Daoy (cell line): ENCODE results near the gene G6PC1. TPM values are rescaled to one million over a fixed set of nuclear protein-coding genes. Genes with fewer than 3 reads are reported as not detected.
"Not testable (repeated sequence)": the region's sequence is repeated elsewhere in the genome, so short reads cannot be mapped to it uniquely, and the experiment has no call there.

Experiments
- DNase-seq: peaks from one replicate; pipeline ENCODE4 v3.0.0-alpha.2; 2015; ENCODE audit warnings: low read depth
- total RNA-seq: library from RNA; depleted of rRNA; stranded (reverse); fragments of >200 nt; shearing (Covaris generic); gene quantifications from 2 replicates; pipeline ENCODE4 v1.2.3, GENCODE V29; 2014; rRNA removed

The G6PC1 gene
- not detected in 2 replicates for total RNA-seq

DNA sequence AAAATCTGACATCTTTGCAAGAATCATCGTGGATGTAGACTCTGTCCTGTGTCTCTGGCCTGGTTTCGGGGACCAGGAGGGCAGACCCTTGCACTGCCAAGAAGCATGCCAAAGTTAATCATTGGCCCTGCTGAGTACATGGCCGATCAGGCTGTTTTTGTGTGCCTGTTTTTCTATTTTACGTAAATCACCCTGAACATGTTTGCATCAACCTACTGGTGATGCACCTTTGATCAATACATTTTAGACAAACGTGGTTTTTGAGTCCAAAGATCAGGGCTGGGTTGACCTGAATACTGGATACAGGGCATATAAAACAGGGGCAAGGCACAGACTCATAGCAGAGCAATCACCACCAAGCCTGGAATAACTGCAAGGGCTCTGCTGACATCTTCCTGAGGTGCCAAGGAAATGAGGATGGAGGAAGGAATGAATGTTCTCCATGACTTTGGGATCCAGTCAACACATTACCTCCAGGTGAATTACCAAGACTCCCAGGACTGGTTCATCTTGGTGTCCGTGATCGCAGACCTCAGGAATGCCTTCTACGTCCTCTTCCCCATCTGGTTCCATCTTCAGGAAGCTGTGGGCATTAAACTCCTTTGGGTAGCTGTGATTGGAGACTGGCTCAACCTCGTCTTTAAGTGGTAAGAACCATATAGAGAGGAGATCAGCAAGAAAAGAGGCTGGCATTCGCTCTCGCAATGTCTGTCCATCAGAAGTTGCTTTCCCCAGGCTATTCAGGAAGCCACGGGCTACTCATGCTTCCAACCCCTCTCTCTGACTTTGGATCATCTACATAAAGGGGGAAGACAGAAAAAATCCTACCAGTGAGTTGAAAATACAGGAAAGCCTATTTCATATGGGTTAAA lies at the start of gene G6PC1:
Gene G6PC1 (plus strand): TSS at position 340 of the 872 bp plus-strand sequence. CDS start 78 bp downstream, at position 418.
- no peak for DNase-seq

DNA sequence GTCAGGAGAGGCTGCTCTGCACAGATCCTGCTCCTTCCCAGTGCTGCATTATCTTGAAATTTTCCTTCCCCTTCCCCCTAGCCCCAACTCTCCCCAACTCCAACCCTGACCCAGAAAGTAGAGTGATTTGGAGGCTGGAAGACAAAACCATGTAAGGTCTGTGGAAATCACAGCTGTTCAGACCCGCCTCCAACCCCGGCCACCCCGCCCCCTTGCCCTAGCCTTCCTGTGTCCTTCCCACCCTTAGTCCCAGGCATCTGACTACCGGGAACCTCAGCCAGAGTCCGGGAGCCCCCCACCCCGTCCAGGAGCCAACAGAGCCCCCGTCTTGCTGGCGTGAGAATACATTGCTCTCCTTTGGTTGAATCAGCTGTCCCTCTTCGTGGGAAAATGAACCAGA lies 49.6 kb upstream of the G6PC1 start, which contains the start of gene AOC3:
Gene AOC3 (plus strand): TSS at position 246 of the 400 bp plus-strand sequence. CDS start 145 bp downstream, at position 391.
- no peak for DNase-seq

DNA sequence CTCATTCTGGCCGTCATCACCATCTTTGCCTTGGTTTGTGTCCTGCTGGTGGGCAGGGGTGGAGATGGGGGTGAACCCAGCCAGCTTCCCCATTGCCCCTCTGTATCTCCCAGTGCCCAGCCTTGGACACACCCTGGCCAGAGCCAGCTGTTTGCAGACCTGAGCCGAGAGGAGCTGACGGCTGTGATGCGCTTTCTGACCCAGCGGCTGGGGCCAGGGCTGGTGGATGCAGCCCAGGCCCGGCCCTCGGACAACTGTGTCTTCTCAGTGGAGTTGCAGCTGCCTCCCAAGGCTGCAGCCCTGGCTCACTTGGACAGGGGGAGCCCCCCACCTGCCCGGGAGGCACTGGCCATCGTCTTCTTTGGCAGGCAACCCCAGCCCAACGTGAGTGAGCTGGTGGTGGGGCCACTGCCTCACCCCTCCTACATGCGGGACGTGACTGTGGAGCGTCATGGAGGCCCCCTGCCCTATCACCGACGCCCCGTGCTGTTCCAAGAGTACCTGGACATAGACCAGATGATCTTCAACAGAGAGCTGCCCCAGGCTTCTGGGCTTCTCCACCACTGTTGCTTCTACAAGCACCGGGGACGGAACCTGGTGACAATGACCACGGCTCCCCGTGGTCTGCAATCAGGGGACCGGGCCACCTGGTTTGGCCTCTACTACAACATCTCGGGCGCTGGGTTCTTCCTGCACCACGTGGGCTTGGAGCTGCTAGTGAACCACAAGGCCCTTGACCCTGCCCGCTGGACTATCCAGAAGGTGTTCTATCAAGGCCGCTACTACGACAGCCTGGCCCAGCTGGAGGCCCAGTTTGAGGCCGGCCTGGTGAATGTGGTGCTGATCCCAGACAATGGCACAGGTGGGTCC lies 49.0 kb upstream of the G6PC1 start:
- DNase-seq = not testable (repeated sequence)

DNA sequence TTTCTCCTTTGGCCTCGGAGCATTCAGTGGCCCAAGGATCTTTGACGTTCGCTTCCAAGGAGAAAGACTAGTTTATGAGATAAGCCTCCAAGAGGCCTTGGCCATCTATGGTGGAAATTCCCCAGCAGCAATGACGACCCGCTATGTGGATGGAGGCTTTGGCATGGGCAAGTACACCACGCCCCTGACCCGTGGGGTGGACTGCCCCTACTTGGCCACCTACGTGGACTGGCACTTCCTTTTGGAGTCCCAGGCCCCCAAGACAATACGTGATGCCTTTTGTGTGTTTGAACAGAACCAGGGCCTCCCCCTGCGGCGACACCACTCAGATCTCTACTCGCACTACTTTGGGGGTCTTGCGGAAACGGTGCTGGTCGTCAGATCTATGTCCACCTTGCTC lies 48.2 kb upstream of the G6PC1 start:
- no peak for DNase-seq

DNA sequence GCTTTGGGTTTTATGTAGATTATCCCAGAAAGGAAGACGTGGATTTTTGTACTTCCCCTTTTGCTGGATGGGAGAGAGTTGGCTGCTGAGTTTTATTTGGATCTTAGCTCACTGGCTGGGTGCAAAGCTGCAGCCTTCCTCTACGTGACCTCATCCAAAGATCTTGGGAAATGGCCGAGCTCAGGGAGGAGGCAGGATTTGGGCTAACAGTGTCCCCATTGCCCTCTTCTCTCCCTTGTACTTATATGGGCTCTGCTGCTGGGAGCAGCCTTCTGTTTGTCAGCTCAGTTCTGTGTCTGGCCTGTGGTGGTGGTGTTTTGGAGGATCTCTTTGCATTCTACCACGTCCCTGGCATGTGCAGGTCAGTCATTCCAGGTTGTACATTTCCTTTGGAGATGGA lies 47.6 kb upstream of the G6PC1 start:
- no peak for DNase-seq

DNA sequence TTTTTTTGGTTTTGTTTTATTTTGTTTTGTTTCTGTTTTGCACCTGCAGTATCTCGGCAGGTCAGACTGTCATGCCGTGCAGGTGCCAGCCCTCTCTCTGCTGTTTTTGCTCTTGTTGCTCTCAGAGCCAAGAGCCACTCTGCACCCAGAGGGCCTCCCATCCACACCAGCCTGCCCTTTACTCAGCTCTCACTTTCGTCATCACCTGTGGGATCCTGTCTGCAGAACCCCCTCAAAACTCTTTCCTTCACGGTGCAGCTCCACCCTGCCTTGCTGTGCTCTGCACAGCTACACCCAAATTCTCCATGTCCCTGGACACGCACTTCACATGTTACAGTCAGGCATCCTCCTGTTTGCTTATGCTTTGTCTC lies 47.0 kb upstream of the G6PC1 start:
- DNase-seq = no peak

DNA sequence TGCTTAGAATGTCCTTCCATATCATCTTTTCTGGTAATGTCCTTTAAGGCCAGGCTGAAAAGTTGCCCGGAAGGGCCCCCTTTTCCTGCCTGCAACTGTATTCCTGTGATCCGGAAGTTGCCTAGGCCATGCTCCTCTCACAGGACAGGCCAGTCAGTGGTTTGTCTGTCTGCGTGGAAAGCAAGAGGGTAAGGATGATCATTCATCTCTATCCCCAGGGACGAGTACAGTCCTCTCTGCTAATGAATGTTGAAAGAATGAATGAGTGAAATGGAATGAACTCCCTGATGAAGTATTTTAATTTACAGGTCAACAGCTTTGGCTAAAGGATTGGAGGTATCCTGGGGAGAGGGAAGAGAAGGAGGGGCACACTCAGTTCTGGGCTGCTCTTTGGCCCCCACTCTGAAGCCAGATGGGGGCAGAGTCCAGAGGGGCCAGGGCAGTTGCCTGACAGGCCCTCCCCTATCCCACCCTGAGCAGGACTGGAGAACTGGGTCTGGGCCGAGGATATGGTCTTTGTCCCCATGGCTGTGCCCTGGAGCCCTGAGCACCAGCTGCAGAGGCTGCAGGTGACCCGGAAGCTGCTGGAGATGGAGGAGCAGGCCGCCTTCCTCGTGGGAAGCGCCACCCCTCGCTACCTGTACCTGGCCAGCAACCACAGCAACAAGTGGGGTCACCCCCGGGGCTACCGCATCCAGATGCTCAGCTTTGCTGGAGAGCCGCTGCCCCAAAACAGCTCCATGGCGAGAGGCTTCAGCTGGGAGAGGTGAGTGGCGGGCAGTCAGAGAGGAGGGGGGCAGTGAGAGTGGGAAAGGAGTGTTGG lies 46.4 kb upstream of the G6PC1 start:
- DNase-seq = no peak

DNA sequence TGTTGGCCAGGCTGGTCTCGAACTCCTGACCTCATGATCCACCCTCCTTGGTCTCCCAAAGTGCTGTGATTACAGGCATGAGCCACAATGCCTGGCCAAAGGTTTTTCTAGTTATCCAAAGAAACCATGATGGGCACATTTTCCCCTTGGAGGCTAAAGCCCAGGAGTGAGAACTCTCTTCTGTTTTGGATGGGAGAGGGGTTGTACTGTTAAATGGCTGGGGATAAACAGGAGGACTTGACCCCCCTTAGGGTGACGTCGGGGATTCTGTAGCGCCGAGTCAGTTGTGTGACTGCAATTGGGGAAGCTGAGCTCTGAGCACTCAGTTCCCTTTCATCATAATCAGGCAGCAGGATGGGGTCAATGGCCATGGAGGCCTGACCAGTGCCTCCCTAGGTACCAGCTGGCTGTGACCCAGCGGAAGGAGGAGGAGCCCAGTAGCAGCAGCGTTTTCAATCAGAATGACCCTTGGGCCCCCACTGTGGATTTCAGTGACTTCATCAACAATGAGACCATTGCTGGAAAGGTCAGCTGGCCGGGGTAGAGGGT lies 45.5 kb upstream of the G6PC1 start:
- no peak for DNase-seq

DNA sequence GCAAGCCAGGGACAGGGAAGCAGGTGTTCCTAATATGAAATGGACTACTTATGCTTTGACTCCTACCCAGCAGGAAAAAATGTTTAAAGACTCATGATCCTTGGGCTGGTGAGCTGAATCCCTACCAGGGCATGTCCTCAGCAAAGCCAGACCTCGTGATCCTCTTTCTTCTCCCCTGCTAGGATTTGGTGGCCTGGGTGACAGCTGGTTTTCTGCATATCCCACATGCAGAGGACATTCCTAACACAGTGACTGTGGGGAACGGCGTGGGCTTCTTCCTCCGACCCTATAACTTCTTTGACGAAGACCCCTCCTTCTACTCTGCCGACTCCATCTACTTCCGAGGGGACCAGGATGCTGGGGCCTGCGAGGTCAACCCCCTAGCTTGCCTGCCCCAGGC lies 44.5 kb upstream of the G6PC1 start:
- not testable (repeated sequence) for DNase-seq

DNA sequence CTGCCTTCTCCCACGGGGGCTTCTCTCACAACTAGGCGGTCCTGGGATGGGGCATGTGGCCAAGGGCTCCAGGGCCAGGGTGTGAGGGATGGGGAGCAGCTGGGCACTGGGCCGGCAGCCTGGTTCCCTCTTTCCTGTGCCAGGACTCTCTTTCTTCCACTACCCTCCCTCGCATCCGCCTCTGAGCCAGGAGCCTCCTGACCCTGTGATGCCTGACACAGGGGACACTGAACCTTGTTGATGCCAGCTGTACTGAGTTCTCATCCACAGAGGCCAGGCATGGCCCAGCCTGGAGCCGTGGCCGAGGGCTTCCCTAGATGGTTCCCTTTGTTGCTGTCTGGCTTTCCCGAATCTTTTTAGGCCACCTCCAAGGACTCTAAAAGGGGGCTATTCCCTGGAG lies 44.1 kb upstream of the G6PC1 start:
- not testable (repeated sequence) for DNase-seq

DNA sequence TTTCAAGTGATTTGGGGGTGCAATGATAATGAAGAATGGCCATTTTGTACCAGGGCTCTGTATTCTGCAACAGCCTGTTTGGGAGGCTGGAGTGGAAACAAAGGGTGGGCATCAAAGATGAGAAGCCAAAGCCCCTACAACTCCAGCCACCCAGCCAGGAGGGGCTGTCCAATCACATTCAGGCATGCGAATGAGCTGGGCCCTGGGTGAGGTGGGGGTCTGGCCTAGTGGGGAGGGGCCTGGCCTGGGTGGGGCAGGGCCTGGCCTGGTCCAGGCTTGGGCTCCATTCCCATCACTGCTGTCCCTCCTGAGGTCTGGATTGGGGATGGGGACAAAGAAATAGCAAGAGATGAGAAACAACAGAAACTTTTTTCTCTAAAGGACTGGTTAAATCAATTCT lies 43.2 kb upstream of the G6PC1 start:
- DNase-seq = no peak

DNA sequence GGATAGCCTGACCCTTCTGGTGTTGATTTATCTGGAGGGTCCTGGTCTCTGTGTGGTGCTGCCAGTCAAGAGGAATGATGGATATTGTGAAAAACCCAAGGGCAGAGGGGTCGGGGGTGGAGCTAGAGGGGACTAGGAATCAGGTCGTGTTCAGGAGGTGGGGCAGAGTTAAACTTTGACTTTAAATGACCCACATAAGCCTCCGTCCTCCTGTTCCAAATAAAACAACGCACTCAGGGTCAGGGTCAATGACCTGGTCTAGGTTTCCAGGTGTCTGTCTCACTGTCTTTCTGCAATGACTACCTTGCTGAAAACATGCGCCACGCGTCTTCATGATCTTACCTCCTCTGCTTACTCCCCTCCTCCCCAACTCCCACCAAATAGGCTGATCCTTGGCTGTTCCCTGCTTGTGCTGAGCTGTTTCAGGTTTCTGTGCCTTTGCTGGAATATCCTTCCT lies 34.9 kb upstream of the G6PC1 start:
- DNase-seq = no peak

DNA sequence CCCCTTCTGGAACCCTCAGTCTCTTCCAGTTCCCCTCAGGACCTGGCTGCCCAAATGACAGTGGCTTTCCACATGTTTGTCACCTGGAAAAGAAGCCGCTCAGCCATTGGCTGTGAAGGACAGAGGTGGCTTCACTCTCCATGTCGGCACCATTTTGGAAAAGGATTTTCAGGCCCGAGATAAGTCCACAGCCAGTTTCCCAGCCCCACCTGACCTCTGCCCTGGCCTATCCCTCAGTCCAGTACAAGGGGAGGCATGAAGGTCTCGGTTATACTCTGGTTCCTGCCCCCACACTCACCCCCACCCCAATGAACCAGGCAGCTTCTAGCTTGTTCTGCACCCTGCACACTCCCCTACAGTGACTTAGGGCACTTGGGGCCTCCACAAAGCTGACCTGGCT lies 34.4 kb upstream of the G6PC1 start:
- DNase-seq = no peak

DNA sequence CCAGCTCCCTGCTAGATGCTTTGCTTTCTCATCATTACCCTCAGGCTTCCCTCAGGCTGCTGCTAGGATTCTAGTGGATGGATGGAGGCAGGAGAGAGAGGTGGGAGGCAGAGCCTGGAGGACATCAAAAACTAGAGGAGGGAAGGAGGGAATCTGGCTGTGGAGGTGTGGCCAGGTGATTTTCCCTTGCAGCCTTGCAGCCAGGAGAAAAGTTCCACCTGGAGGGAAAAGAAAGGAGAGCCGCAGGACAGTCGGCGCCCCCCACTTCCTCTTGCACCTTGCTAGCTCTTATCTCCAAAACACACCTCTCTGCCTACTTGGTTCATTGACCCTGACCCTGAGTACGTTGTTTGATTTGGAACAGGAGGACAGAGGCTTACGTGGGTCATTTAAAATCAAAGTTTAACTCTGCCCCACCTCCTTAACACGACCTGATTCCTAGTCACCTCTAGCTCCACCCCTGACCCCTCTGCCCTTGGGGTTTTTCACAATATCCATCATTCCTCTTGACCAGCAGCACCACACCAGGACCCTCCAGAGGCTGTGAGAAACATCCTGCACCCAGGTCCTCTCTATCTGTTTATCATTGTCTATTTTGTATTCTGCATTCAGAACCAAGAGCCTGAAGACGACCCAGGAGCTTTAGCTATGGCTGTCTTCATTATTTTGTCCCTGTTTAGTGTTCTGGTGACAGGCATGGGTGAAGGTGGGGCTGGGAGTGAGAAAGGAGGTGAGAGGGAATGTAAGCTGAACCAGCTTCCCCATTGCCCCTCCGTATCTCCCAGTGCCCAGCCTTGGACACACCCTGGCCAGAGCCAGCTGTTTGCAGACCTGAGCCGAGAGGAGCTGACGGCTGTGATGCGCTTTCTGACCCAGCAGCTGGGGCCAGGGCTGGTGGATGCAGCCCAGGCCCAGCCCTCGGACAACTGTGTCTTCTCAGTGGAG lies 33.7 kb upstream of the G6PC1 start:
- DNase-seq = no peak

DNA sequence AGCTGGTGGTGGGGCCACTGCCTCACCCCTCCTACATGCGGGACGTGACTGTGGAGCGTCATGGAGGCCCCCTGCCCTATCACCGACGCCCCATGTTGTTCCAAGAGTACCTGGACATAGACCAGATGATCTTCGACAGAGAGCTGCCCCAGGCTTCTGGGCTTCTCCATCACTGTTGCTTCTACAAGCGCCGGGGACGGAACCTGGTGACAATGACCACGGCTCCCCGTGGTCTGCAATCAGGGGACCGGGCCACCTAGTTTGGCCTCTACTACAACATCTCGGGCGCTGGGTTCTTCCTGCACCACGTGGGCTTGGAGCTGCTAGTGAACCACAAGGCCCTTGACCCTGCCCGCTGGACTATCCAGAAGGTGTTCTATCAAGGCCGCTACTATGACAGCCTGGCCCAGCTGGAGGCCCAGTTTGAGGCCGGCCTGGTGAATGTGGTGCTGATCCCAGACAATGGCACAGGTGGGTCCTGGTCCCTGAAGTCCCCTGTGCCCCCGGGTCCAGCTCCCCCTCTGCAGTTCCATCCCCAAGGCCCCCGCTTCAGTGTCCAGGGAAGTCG lies 32.8 kb upstream of the G6PC1 start:
- DNase-seq = not testable (repeated sequence)

DNA sequence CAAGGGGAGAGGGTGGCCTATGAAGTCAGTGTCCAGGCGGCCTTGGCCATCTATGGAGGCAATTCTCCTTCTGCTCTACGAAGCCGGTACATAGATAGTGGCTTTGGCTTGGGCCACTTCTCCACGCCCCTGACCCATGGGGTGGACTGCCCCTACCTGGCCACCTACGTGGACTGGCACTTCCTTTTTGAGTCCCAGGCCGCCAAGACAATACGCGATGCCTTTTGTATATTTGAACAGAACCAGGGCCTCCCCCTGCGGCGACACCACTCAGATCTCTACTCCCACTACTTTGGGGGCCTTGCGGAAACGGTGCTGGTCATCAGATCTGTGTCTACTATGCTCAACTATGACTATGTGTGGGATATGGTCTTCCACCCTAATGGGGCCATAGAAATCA lies 32.3 kb upstream of the G6PC1 start:
- no peak for DNase-seq

DNA sequence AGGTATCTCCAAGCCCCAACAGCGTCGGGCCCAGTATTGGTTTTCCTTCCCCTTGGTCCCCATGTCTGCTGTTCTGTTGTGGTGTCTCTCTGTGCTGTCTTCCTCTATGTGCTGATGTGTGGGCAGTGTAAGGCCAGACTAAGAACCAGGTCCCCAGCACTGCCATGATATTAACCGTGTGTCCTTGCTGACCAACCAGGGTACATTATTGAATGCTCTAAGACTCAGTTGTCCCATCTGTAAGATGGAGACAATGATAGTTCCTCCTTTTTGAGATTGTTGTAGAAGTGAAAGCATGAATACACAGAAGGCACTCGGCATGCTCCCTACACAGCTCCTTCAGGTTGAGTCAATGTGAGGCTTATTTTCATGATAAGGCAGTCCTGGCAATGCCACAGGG lies 29.0 kb upstream of the G6PC1 start:
- DNase-seq = no peak

DNA sequence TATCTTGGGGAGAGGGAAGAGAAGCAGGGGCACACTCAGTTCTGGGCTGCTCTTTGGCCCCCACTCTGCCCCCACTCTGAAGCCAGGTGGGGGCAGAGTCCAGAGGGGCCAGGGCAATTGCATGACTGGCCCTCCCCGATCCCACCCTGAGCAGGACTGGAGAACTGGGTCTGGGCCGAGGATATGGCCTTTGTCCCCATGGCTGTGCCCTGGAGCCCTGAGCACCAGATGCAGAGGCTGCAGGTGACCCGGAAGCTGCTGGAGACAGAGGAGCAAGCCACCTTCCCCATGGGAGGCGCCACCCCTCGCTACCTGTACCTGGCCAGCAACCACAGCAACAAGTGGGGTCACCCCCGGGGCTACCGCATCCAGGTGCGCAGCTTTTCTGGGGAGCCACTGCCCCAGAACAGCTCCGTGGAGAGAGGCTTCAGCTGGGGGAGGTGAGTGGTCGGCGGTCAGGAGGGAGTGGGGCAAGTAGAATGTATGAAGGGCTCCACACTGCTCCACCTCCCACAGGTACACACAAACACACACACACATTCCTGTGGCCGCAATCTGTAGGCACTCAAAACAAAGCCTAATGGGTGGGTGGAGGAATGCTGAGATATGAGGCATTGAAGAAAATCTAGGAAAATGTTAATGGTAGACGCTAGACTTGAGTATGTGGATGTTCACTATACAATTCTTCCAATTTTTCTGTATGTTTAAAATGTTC lies 28.2 kb upstream of the G6PC1 start:
- no peak for DNase-seq

DNA sequence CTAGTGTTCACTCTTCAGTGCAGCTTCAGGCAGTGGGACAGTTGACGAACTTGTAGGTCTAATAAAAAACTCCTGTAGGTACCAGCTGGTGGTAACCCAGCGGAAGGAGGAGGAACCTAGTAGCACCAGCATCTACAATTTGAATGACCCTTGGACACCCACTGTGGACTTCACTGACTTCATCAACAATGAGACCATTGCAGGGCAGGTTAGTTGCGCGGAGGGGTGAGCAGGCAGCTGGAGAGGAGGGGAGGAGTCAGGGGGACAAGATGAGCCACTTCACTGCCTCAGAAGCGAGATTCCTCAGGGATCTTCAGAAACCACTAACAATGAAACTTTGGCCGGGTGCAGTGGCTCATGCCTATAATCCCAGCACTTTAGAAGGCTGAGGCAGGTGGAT lies 27.3 kb upstream of the G6PC1 start:
- DNase-seq = no peak
